A549 (cell line): ENCODE results near the gene ZNF121.

Experiments used
- CEBPB ChIP-seq, 2 experiments: fragments of >200 bp in 1 of 2; sonication (Bioruptor Twin) in 1 of 2; formaldehyde crosslinking in 1 of 2; IDR thresholded peaks; 2 replicates each; pipeline ENCODE4 v1.6.1; 2012 to 2016
- CTCF ChIP-seq: fragments of >200 bp; sonication (Bioruptor Twin); formaldehyde crosslinking; IDR thresholded peaks from 3 replicates; pipeline ENCODE4 v1.5.1; 2016
- ELK1 ChIP-seq: fragments of 150-350 bp; IDR thresholded peaks from 2 replicates; pipeline ENCODE4 v1.6.1; 2014; ENCODE audit warnings: low read depth, mild to moderate bottlenecking, low read length
- EP300 ChIP-seq, 2 experiments: fragments of >200 bp; sonication (Bioruptor Twin); formaldehyde crosslinking; IDR thresholded peaks; 2 replicates in 1 of 2; 3 replicates in 1 of 2; pipeline ENCODE4 v1.6.1; 2016 to 2017
- JUN ChIP-seq, 2 experiments: fragments of >200 bp; sonication (Bioruptor Twin); formaldehyde crosslinking; IDR thresholded peaks; 2 replicates in 1 of 2; 3 replicates in 1 of 2; pipeline ENCODE4 v1.6.1; 2016 to 2017
- JUNB ChIP-seq: fragments of >200 bp; sonication (Bioruptor Twin); formaldehyde crosslinking; IDR thresholded peaks from 2 replicates; pipeline ENCODE4 v1.6.1; 2016
- KDM1A ChIP-seq: fragments of 200-600 bp; sonication (generic); IDR thresholded peaks from 2 replicates; pipeline ENCODE4 v1.6.1; 2016; ENCODE audit warnings: low read depth, mild to moderate bottlenecking
- MAFK ChIP-seq: fragments of 450-650 bp; IDR thresholded peaks from 2 replicates; pipeline ENCODE4 v1.6.1; 2014; ENCODE audit not compliant: partially characterized antibody
- POLR2AphosphoS2 ChIP-seq: conservative IDR thresholded peaks from 2 replicates; pipeline ENCODE4 v1.6.1; 2012; ENCODE audit warnings: low read length, improper control_type of control experiment, inconsistent platforms
- RAD21 ChIP-seq, 2 experiments: fragments of >200 bp in 1 of 2; sonication (Bioruptor Twin) in 1 of 2; formaldehyde crosslinking in 1 of 2; IDR thresholded peaks in 1 of 2; conservative IDR thresholded peaks in 1 of 2; 2 replicates in 1 of 2; 3 replicates in 1 of 2; pipeline ENCODE4 v1.6.1; 2012 to 2018; ENCODE audit warnings: inconsistent platforms in 1 of 2

GRCh38 chr19:9552536-9553274, 31.6 kb downstream of the ZNF121 start:
- no peak for TF ChIP-seq CTCF
- no peak for TF ChIP-seq MAFK
- TF ChIP-seq CEBPB (IDR thresholded peaks at IDR 0.05), result no peak
- TF ChIP-seq JUN (IDR thresholded peaks at IDR 0.05), result no peak
- TF ChIP-seq EP300 (IDR thresholded peaks at IDR 0.05), result no peak
- no peak for TF ChIP-seq RAD21 (conservative IDR thresholded peaks at IDR 0.05 in 1 of 2, IDR thresholded peaks at IDR 0.05 in 1 of 2)
- TF ChIP-seq ELK1, result no peak
- no peak for TF ChIP-seq JUNB
- TF ChIP-seq POLR2AphosphoS2, result no peak
- no peak for TF ChIP-seq KDM1A
